ENCODE results near the gene EIF1B.

The EIF1B gene

DNA sequence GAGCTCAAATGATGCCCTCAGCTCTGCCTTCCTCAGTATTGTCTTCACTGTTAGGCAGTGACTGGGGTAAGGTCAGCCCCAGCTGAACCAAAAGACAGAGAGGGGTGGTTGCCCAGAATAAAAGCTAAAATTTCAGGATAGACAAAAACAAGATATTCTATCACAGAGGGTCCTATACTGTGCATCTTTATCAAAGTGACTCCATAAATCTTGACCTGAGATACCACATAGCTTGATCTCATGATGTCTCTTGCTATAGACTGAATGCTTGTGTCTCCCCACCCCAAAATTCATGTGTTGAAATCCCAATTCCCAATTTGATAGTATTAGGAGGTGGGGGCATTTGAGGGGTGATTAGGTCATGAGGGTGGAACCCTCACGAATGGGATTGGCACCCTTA is 30.4 kb downstream of the EIF1B start:
- Histone ChIP-seq H3K9me3 (ENCODE audit: control insufficient read depth in 5 of 5, low read length in 5 of 5) (no peaks in the 10 kb centered on the region), H3K9ac (ENCODE audit: low read length in 5 of 5) (no peak overlapping the region), H3K4me1 (ENCODE audit: control insufficient read depth in 5 of 5, insufficient read depth in 5 of 5, low read length in 5 of 5) (no peaks in the 10 kb centered on the region), H3K27me3 (ENCODE audit: control insufficient read depth in 5 of 5, insufficient read depth in 4 of 5, low read length in 5 of 5) (no peaks in the 10 kb centered on the region), H3K36me3 (ENCODE audit: control insufficient read depth in 5 of 5, insufficient read depth in 5 of 5, low read length in 5 of 5) (no peaks in the 10 kb centered on the region), H3K4me3 (ENCODE audit: low read depth in 1 of 5, low read length in 5 of 5) (no peak overlapping the region), H3K27ac (ENCODE audit: low read depth, low read length) (no peak overlapping the region)

DNA sequence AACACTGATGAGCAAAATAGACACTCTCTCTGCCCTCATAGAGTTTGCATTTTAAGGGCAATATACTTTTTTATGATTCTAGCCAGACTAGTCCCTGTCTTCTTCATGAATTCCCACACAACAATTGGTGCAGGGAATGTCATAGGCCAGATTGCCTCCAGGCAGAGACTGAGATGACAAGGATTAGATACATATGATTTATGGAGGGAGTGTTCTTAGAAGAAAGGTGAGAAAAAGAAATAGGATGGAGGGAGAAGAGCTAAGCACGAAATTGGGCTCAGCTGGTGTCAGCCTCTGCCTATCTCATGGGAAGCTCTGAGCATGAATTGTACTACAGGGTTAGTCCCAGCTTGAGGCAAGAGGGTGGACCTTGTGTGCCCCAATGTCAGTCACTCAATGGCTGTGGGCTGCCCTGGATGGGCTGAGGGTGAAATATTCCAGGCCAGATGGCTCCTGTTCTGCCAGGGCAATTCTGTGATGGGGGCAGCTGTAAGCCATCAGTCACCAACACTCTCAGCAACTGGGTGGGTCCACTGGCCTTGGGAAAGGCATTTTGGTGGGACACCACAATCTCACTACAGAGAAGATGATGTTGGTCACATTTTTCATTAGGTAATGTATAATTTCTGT is 31.1 kb downstream of the EIF1B start:
- no peaks in the 10 kb centered on the region for H3K27me3 ChIP-seq (ENCODE audit: control insufficient read depth in 5 of 5, insufficient read depth in 4 of 5, low read length in 5 of 5)
- no peaks in the 10 kb centered on the region for H3K36me3 ChIP-seq (ENCODE audit: control insufficient read depth in 5 of 5, insufficient read depth in 5 of 5, low read length in 5 of 5)
- H3K4me1 ChIP-seq (ENCODE audit: control insufficient read depth in 5 of 5, insufficient read depth in 5 of 5, low read length in 5 of 5), result no peaks in the 10 kb centered on the region
- H3K9me3 ChIP-seq (ENCODE audit: control insufficient read depth in 5 of 5, low read length in 5 of 5), result no peaks in the 10 kb centered on the region
- no peak overlapping the region for H3K4me3 ChIP-seq (ENCODE audit: low read depth in 1 of 5, low read length in 5 of 5)
- H3K9ac ChIP-seq (ENCODE audit: low read length in 5 of 5), result no peak overlapping the region
- H3K27ac ChIP-seq (ENCODE audit: low read depth, low read length), result no peak overlapping the region

DNA sequence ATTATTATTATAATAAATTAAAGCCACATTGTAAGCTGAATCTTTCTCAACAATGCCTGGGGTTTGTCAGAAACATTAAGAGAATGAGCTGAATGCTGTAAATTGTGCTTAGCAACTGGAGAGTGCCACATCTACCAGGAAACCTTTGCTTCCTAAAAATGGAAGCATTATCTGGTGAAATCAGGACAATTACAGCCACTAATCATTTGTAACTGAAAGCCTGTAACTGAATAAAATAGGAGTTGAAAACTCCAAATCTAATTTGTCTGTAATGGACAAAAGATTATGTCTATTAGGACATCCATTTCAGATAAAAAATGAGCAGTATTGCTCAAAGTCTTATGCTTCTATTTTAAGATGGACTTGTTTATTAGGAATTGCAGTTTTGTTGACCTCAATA is 32.2 kb downstream of the EIF1B start:
- H3K9ac ChIP-seq (ENCODE audit: low read length in 5 of 5), result no peak overlapping the region

DNA sequence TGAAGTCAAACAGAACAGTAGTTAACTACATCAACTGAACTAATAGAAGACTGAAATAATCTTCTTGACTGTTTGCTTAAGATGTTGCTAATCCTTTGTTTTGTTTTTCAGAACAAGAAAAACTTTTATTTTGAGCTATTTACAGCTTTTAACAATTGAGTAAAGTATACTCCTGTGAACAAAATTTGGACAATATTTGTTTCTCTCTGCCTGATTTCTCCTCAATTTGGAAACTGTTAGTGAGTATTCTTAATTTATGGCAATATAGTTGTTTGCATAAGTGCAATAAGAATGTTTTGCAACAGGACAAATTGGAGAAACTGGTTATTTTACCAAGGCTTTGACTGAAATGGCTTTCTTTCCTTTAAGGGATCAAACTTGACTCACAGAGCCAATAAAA is 41.0 kb downstream of the EIF1B start:
- H3K4me1 ChIP-seq (ENCODE audit: control insufficient read depth in 5 of 5, insufficient read depth in 5 of 5, low read length in 5 of 5), result no peaks in the 10 kb centered on the region

More for the DNA sequence above, 32.2 kb downstream of the EIF1B start:
- Histone ChIP-seq H3K4me3 (ENCODE audit: low read depth in 1 of 5, low read length in 5 of 5) (no peak overlapping the region), H3K36me3 (ENCODE audit: control insufficient read depth in 5 of 5, insufficient read depth in 5 of 5, low read length in 5 of 5) (no peaks in the 10 kb centered on the region), H3K9me3 (ENCODE audit: control insufficient read depth in 5 of 5, low read length in 5 of 5) (no peaks in the 10 kb centered on the region), H3K4me1 (ENCODE audit: control insufficient read depth in 5 of 5, insufficient read depth in 5 of 5, low read length in 5 of 5) (no peaks in the 10 kb centered on the region), H3K27me3 (ENCODE audit: control insufficient read depth in 5 of 5, insufficient read depth in 4 of 5, low read length in 5 of 5) (no peaks in the 10 kb centered on the region), H3K27ac (ENCODE audit: low read depth, low read length) (no peak overlapping the region)

DNA sequence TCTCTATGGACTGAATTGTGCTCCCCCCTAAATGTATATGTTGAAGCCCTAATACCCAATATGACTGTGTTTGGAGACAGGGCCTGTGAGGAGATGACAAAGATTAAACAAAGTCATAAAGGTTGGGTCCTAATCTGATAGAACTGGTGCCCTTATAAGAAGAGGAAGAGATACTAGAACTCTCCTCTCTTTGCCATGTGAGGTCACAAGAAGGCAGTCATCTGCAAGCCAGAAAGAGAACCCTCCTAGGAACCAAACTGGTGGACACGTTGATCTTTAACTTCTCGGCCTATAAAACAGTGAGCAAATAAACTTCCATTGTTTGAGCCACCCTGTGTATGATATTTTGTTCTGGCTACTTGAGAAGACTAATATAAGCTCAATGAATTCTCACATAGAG is 45.9 kb downstream of the EIF1B start:
- H3K4me1 ChIP-seq (ENCODE audit: control insufficient read depth in 5 of 5, insufficient read depth in 5 of 5, low read length in 5 of 5), result no peaks in the 10 kb centered on the region
- no peak overlapping the region for H3K4me3 ChIP-seq (ENCODE audit: low read depth in 1 of 5, low read length in 5 of 5)
- no peak overlapping the region for H3K9ac ChIP-seq (ENCODE audit: low read length in 5 of 5)
- no peaks in the 10 kb centered on the region for H3K36me3 ChIP-seq (ENCODE audit: control insufficient read depth in 5 of 5, insufficient read depth in 5 of 5, low read length in 5 of 5)
- H3K27ac ChIP-seq (ENCODE audit: low read depth, low read length), result no peak overlapping the region
- peaks cover 0 to 4% (median 0%) of the 10 kb centered on the region in 5 donors for H3K9me3 ChIP-seq (ENCODE audit: control insufficient read depth in 5 of 5, low read length in 5 of 5)
- H3K27me3 ChIP-seq (ENCODE audit: control insufficient read depth in 5 of 5, insufficient read depth in 4 of 5, low read length in 5 of 5), result peaks cover 0 to 2% (median 0%) of the 10 kb centered on the region in 5 donors

More for the DNA sequence above, 41.0 kb downstream of the EIF1B start:
- Histone ChIP-seq H3K36me3 (ENCODE audit: control insufficient read depth in 5 of 5, insufficient read depth in 5 of 5, low read length in 5 of 5) (no peaks in the 10 kb centered on the region), H3K4me3 (ENCODE audit: low read depth in 1 of 5, low read length in 5 of 5) (no peak overlapping the region), H3K27ac (ENCODE audit: low read depth, low read length) (no peak overlapping the region), H3K27me3 (ENCODE audit: control insufficient read depth in 5 of 5, insufficient read depth in 4 of 5, low read length in 5 of 5) (no peaks in the 10 kb centered on the region), H3K9me3 (ENCODE audit: control insufficient read depth in 5 of 5, low read length in 5 of 5) (peaks cover 0 to 8% (median 0%) of the 10 kb centered on the region in 5 donors), H3K9ac (ENCODE audit: low read length in 5 of 5) (no peak overlapping the region)

DNA sequence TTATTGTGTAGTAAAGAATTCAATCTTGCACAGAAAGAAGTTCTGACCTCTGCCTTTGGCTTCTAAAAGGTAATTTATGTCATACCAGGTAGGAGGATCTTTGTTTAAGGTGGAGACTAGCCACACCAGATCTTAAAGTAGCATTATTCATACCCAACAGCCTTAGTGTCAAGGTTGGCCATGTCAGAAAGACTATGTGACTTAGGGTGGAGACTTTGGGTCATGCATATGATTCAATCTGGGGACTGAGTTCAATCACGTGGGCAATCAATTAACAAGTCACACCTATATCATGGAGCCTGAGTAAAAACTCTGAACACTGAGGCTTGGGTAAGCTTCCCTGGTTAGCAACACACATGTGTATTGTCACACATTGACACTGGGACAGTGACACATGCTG is 48.9 kb downstream of the EIF1B start:
- Histone ChIP-seq H3K9me3 (ENCODE audit: control insufficient read depth in 5 of 5, low read length in 5 of 5) (no peaks in the 10 kb centered on the region), H3K27me3 (ENCODE audit: control insufficient read depth in 5 of 5, insufficient read depth in 4 of 5, low read length in 5 of 5) (peaks cover 0 to 2% (median 0%) of the 10 kb centered on the region in 5 donors), H3K36me3 (ENCODE audit: control insufficient read depth in 5 of 5, insufficient read depth in 5 of 5, low read length in 5 of 5) (no peaks in the 10 kb centered on the region), H3K4me1 (ENCODE audit: control insufficient read depth in 5 of 5, insufficient read depth in 5 of 5, low read length in 5 of 5) (no peaks in the 10 kb centered on the region), H3K9ac (ENCODE audit: low read length in 5 of 5) (no peak overlapping the region), H3K4me3 (ENCODE audit: low read depth in 1 of 5, low read length in 5 of 5) (no peak overlapping the region), H3K27ac (ENCODE audit: low read depth, low read length) (no peak overlapping the region)

Measured in subcutaneous abdominal adipose tissue (tissue), 5 donors.